K562 (cell line): ENCODE results near the gene NINJ1.

Experiments used
- KDM4B ChIP-seq, 2 experiments: fragments of 450-650 bp in 1 of 2; sonication (generic) in 1 of 2; IDR thresholded peaks; 2 replicates each; pipeline ENCODE4 v1.6.1; 2016 to 2017; ENCODE audit warnings: borderline replicate concordance in 2 of 2, antibody characterized with exemption in 1 of 2, low read depth in 1 of 2, mild to moderate bottlenecking in 1 of 2
- PRPF4 ChIP-seq: fragments of 200-400 bp; formaldehyde crosslinking; IDR thresholded peaks from one replicate; pipeline ENCODE4 v1.6.1; 2017; ENCODE audit warnings: low read length, low read depth, mild to moderate bottlenecking; ENCODE audit not compliant: insufficient read depth, poor library complexity, severe bottlenecking
- ZZZ3 ChIP-seq: fragments of 450-650 bp; IDR thresholded peaks from 2 replicates; pipeline ENCODE4 v1.6.1; 2016; ENCODE audit warnings: antibody characterized with exemption, mild to moderate bottlenecking, moderate library complexity
- TF ChIP-seq, protein P1 (sequence below), 3 experiments: IDR thresholded peaks in 2 of 3; conservative IDR thresholded peaks in 1 of 3; 2 replicates each; pipeline ENCODE4 v1.5.1; 2011 to 2012; ENCODE audit warnings: low read length in 3 of 3, mild to moderate bottlenecking in 3 of 3, control low read depth in 2 of 3, improper control_type of control experiment in 1 of 3, inconsistent platforms in 1 of 3, low read depth in 1 of 3, mixed read lengths in 1 of 3, moderate library complexity in 1 of 3; ENCODE audit not compliant: insufficient read depth in 2 of 3

DNA sequence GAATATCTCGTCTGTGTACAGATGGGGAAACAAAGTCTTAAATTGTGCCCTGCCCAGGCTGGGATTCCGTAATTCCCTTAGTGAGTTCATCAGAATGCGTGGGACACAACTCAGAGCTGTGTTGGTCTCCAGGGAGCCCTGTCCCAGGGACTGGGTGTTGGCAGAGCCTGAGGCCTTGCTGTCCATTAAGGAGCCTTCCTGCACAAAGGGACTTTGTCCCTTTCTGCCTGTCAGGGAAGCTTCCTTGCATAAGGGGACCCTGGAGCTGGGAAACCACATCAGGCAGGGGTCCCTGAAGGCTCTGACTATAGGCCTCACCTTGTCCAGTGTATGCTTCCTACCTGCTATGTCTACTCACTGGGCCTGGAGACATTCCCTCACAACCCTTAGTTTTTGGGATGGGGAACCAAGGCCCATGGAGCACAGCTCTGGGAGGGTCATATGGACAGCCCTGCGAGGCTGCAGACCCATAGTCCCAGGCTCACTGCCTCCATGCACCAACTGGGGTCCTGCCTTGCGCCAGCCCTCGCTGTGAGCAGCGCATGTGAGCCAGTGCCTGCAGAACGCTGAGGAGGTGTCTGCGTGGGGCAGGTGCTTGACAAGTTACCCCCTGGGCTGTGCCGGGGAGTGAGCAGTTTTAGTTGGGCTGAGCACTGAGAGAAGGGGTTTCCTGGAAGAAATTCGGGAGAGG lies 36.4 kb downstream of the NINJ1 start:
- TF ChIP-seq KDM4B (IDR thresholded peaks at IDR 0.05; ENCODE audit: borderline replicate concordance in 2 of 2, low read depth in 1 of 2): no peak
- TF ChIP-seq ZZZ3: no peak
- TF ChIP-seq, protein P1, sequence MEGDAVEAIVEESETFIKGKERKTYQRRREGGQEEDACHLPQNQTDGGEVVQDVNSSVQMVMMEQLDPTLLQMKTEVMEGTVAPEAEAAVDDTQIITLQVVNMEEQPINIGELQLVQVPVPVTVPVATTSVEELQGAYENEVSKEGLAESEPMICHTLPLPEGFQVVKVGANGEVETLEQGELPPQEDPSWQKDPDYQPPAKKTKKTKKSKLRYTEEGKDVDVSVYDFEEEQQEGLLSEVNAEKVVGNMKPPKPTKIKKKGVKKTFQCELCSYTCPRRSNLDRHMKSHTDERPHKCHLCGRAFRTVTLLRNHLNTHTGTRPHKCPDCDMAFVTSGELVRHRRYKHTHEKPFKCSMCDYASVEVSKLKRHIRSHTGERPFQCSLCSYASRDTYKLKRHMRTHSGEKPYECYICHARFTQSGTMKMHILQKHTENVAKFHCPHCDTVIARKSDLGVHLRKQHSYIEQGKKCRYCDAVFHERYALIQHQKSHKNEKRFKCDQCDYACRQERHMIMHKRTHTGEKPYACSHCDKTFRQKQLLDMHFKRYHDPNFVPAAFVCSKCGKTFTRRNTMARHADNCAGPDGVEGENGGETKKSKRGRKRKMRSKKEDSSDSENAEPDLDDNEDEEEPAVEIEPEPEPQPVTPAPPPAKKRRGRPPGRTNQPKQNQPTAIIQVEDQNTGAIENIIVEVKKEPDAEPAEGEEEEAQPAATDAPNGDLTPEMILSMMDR (IDR thresholded peaks at IDR 0.05 in 2 of 3, conservative IDR thresholded peaks at IDR 0.05 in 1 of 3; ENCODE audit: insufficient read depth in 2 of 3, low read depth in 1 of 3, low read length in 3 of 3): no peak
- TF ChIP-seq PRPF4: no peak
